ENCODE data around the gene ACAP3.

DNA sequence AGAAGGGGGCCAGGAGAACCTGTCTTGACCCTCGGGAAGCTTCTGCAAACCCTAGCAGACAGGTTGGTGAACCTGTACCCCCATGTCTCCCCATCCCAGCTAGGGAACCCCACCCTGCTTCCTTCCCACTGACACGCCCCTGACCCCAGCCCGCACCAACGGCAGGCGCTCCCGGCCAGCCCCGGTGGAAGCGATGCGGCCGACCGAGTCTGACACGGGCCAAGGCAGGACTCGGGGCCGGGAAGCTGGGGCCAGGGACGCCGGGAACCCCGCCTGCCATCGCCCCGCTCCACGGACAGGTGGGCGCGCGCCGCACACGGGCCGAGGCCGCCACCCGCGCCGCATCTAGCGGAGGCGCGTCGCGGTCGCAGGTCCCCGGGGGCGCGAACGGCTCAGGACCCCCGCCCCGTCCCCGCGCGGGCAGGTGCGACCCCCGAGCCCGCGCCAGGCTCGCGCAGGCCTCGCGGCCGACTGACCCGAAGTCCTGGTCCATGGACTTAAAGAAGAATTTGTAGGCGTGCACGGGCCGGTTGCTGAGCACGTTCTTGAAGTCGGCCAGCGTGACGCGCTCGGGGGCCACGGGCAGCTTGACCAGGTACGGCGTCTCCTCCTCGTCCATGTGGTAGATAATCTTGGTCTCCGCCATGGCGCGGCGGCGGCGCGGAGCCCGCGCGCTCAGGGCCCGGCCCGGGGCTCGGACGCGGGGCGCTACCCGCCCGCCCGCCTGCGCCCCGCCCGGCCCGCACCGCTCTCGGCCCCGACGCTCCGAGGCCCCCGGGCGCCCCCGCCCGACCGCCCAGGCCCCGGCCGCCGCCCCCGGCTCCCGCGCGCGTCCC is 40.9 kb upstream of the ACAP3 start:
- no peak for TF ChIP-seq NFRKB (IDR thresholded peaks at IDR 0.05)
- TF ChIP-seq SUZ12 (IDR thresholded peaks at IDR 0.05), result no peak
- no peak for TF ChIP-seq TARDBP (IDR thresholded peaks at IDR 0.05)

Measured in HEK293T (cell line).